Endodermal cell (in vitro differentiated cells): Measurements from ENCODE around the gene ALS2CL. TPM values are rescaled to one million over a fixed set of nuclear protein-coding genes. Genes with fewer than 3 reads are reported as not detected.

Experiments used
- DNase-seq: peaks from one replicate; pipeline ENCODE4 v3.0.0-alpha.2; 2017
- H3K27ac ChIP-seq: 2 replicates; pipeline ENCODE4 v1.5.1; 2013; ENCODE audit warnings: mild to moderate bottlenecking, low read depth, low read length, moderate library complexity
- H3K27me3 ChIP-seq: 2 replicates; pipeline ENCODE4 v1.6.1; 2013; ENCODE audit warnings: mild to moderate bottlenecking, low read length, moderate library complexity; ENCODE audit not compliant: insufficient read depth, control insufficient read depth, poor library complexity, severe bottlenecking
- H3K36me3 ChIP-seq: 2 replicates; pipeline ENCODE4 v1.7.0; 2013; ENCODE audit warnings: mild to moderate bottlenecking, low read length, moderate library complexity; ENCODE audit not compliant: control insufficient read depth, insufficient read depth
- H3K4me1 ChIP-seq: one replicate; pipeline ENCODE4 v1.7.0; 2013; ENCODE audit warnings: low read length; ENCODE audit not compliant: control insufficient read depth, insufficient read depth
- H3K4me3 ChIP-seq: 2 replicates; pipeline ENCODE4 v1.5.1; 2013; ENCODE audit warnings: mild to moderate bottlenecking, low read length, moderate library complexity
- H3K9ac ChIP-seq: 2 replicates; pipeline ENCODE4 v1.6.1; 2013; ENCODE audit warnings: mild to moderate bottlenecking, low read length, moderate library complexity; ENCODE audit not compliant: poor library complexity, severe bottlenecking; ENCODE audit errors: extremely low read depth
- H3K9me3 ChIP-seq: 2 replicates; pipeline ENCODE4 v1.6.1; 2013; ENCODE audit warnings: mild to moderate bottlenecking, low read length, moderate library complexity; ENCODE audit not compliant: control insufficient read depth
- H3K27ac Mint-ChIP-seq: 2 replicates; pipeline ENCODE4 v1.8.0; 2020; ENCODE audit warnings: mixed read lengths
- H3K27me3 Mint-ChIP-seq: 2 replicates; pipeline ENCODE4 v1.8.0; 2021; ENCODE audit warnings: mild to moderate bottlenecking, mixed read lengths; ENCODE audit not compliant: insufficient read depth
- H3K36me3 Mint-ChIP-seq: 2 replicates; pipeline ENCODE4 v1.8.0; 2020; ENCODE audit warnings: low read depth, mixed read lengths
- H3K4me1 Mint-ChIP-seq: 2 replicates; pipeline ENCODE4 v1.8.0; 2020; ENCODE audit warnings: mixed read lengths
- H3K4me3 Mint-ChIP-seq: 2 replicates; pipeline ENCODE4 v1.8.0; 2020; ENCODE audit warnings: mild to moderate bottlenecking, moderate library complexity, mixed read lengths
- H3K9me3 Mint-ChIP-seq: 2 replicates; pipeline ENCODE4 v1.8.0; 2020; ENCODE audit warnings: mild to moderate bottlenecking, mixed read lengths
- CTCF ChIP-seq: fragments of 200-600 bp; sonication (generic); conservative IDR thresholded peaks from 2 replicates; pipeline ENCODE4 v1.5.0; 2021; ENCODE audit warnings: antibody characterized with exemption, mild to moderate bottlenecking
- WGBS, 2 experiments: methylation state at CpG; one replicate each; pipeline versions ENCODE4 v1.1.5 to v1.1.7; 2013; ENCODE audit warnings: missing lambda C conversion rate in 2 of 2, mixed read lengths in 1 of 2; ENCODE audit not compliant: insufficient coverage in 1 of 2, insufficient read length in 1 of 2; 5-methylcytosine and 5-hydroxymethylcytosine counted together
- total RNA-seq, 2 donors: library from RNA; stranded (reverse); fragmentation: NEBNext Ultra II Directional in 1 of 2; extraction: Animal tissue kit (Norgen Biotek cat#: 25700) in 1 of 2; gene quantifications; 2 replicates in 1 of 2; 3 replicates in 1 of 2; pipeline ENCODE4 v1.2.1, GENCODE V29; 2021

The ALS2CL gene
- total RNA-seq, 2 donors from 2014 or later, result 8.9 to 20.8 TPM

DNA sequence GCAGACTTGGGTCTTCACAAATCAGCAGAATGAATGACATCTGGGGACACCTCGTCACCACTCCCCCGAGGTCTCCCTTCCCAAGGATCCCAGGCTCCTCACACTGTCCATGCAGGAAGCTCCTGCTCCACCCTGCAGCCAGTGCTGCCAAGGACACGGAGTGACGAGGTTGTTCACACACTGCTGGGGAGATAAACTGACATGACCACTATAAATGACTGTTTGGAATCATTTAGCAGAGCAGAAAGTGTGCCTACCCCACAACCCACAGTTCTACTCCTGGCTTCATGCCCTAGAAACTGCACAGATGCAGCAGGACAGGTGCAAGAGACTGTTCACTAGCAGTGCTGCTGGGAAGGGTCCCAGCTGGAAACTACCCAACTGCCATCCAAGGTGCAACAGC lies 43.9 kb upstream of the ALS2CL start:
- Histone ChIP-seq H3K9ac (no peak overlapping the region), H3K4me1 (no peaks in the 10 kb centered on the region), H3K36me3 (no peaks in the 10 kb centered on the region), H3K9me3 (no peaks in the 10 kb centered on the region), H3K27me3 (no peaks in the 10 kb centered on the region), H3K27ac (no peak overlapping the region), H3K4me3 (no peak overlapping the region)
- no peak for DNase-seq
- no peak for TF ChIP-seq CTCF
- Mint-ChIP-seq H3K27ac (no peak overlapping the region), H3K9me3 (no peaks in the 10 kb centered on the region), H3K4me1 (no peaks in the 10 kb centered on the region), H3K36me3 (no peaks in the 10 kb centered on the region), H3K27me3 (no peaks in the 10 kb centered on the region), H3K4me3 (no peak overlapping the region)
- 83 to 91% methylated on average over 4 of the region's 4 CpGs for WGBS, 2 experiments

DNA sequence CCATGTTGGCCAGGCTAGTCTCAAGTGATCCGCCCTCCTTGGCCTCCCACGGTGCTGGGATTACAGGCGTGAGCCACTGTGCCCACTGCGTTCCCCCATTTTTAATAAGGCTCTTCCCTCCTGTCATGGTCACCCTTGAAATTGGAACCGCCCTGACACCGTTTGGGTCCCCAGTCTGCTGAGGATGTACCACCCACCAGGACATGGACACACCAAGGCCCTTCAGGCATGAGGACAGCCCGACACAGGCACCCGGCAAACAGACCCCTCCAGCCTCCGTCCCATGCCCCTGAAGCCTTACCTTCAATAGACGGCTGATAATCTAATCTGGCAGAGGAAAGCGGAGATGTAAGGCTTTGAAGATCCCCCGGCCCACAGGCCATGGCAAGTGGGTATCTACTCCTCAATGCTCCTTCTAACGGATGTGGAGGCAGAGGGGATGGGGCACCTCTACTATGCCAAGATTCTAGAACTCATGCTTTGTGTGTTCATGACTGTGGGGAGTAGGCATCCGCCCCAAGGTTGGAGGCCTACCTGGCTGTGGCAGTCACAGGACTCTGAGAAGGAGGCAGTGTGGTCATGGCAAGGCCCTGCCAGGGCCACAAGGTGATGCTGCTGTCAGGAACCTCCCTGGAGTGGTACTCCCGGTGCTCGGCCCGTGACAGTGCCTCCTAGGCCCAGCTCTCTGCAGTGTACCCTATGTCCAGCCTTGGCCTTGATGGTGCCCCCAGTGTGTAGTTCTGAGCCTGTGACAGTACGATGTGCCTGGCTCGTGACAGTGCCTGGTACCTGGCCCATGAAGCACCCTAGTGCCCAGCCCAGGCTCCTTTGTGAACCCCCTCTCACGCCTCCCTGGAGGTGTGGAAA lies 42.8 kb upstream of the ALS2CL start:
- Mint-ChIP-seq H3K27me3 (no peaks in the 10 kb centered on the region), H3K4me3 (no peak overlapping the region), H3K4me1 (no peaks in the 10 kb centered on the region), H3K27ac (no peak overlapping the region), H3K36me3 (no peaks in the 10 kb centered on the region), H3K9me3 (no peaks in the 10 kb centered on the region)
- Histone ChIP-seq H3K4me1 (no peaks in the 10 kb centered on the region), H3K36me3 (no peaks in the 10 kb centered on the region), H3K9ac (no peak overlapping the region), H3K9me3 (no peaks in the 10 kb centered on the region), H3K27me3 (no peaks in the 10 kb centered on the region), H3K27ac (no peak overlapping the region), H3K4me3 (no peak overlapping the region)
- DNase-seq, result no peak
- TF ChIP-seq CTCF, result peak; percentile 27
- 91 to 94% methylated on average over 18 to 20 of the region's 20 CpGs for WGBS, 2 experiments

- Histone ChIP-seq H3K4me1 (no peaks in the 10 kb centered on the region), H3K27me3 (no peaks in the 10 kb centered on the region), H3K36me3 (no peaks in the 10 kb centered on the region), H3K27ac (no peak overlapping the region), H3K9me3 (no peaks in the 10 kb centered on the region), H3K9ac (no peak overlapping the region), H3K4me3 (no peak overlapping the region)
- H3K4me1 Mint-ChIP-seq, result no peaks in the 10 kb centered on the region
- no peaks in the 10 kb centered on the region for H3K27me3 Mint-ChIP-seq
- H3K27ac Mint-ChIP-seq, result no peak overlapping the region
- WGBS, 2 experiments, result 50 to 84% methylated on average over 1 to 4 of the region's 4 CpGs
- DNase-seq, result no peak
- TF ChIP-seq CTCF, result no peak
- H3K9me3 Mint-ChIP-seq, result no peaks in the 10 kb centered on the region
- H3K4me3 Mint-ChIP-seq, result no peak overlapping the region
- H3K36me3 Mint-ChIP-seq, result no peaks in the 10 kb centered on the region
Observed at GRCh38 chr3:46734773-46735172, 41.3 kb upstream of the ALS2CL start.
